Epithelial cell of esophagus (primary cell): Measurements from ENCODE around the gene ZDHHC14.
A peak's percentile ranks its signal among the peaks of the same experiment; 100 is the strongest.
"Not testable (repeated sequence)": the region's sequence is repeated elsewhere in the genome, so short reads cannot be mapped to it uniquely, and the experiment has no call there.

Experiments
- DNase-seq: peaks from one replicate; pipeline ENCODE4 v3.0.0; 2010; ENCODE audit warnings: low read depth
- H3K4me3 ChIP-seq: 2 replicates; pipeline ENCODE4 v1.5.1; 2011; ENCODE audit warnings: mild to moderate bottlenecking, low read length, control low read depth
- CTCF ChIP-seq: IDR thresholded peaks from 2 replicates; pipeline ENCODE4 v1.5.1; 2011; ENCODE audit warnings: low read depth, mild to moderate bottlenecking, low read length, control low read depth, inconsistent platforms; ENCODE audit not compliant: insufficient read depth; ENCODE audit errors: missing control alignments

The ZDHHC14 gene

DNA sequence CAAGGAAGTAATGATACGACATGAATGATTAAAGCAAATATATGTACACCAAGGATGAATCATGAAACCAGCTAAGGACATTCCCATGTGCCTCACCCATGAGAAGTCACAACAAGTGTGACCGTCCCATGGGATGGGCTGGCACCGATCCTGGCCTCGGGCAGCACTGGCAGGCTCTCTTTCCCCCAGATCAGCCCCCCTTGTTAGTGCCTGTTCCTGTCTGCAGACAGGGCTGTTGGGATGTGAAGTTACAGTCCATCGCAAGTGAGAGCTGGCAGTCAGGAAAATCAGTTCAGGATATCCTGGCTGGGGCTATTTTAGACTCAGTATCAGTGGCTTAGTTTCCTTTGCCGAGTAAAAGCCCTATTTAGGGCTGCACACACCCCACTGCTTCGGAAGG, 312.9 kb downstream of the ZDHHC14 start:
- TF ChIP-seq CTCF = no peak
- DNase-seq = peak; percentile 49
- H3K4me3 ChIP-seq = no peak overlapping the region

- H3K4me3 ChIP-seq = no peak overlapping the region
- no peak for DNase-seq
- no peak for TF ChIP-seq CTCF
Measured at GRCh38 chr6:157695301-157696040, 314.5 kb downstream of the ZDHHC14 start.

DNA sequence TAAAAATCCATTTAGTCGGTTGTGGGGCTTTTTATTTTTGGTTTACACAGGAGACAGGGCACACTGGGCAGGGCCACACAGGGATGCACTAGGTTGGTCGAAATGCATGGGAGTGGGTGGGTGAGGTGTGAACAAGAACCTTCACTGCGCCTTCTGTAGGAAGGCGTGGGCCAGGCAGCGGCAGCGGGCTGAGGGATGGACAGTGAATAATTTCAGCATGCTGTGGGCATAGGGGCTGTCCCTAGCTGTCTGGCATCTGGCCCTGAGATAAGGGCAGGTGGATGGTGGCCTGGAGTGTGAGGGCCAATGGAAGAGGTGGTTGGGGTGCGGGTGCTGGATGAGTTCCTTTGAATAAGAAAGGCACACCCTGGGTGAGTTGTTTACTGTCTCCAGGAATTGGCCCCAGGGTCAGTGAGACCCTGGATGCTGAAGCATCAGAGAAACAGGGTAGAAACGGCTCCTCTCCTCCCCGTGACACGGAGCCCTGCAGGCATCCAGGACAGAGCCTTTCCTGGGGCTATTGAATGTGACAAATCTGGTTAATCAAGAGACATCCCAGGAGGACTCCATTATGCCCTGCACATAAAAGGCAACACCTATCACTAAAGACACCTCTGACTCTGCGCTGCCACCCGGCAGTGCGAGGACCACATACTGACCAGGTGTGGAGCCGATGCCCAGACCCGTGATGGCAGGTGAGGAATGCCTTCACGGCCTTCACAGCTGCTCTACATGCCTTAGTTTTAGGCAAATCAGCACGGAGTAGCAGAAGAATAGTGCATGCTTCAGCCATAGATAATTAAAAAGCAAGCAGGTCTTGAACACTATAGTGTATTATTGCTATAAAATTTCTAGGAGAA, 319.0 kb downstream of the ZDHHC14 start:
- no peak overlapping the region for H3K4me3 ChIP-seq
- TF ChIP-seq CTCF = no peak
- DNase-seq = no peak

DNA sequence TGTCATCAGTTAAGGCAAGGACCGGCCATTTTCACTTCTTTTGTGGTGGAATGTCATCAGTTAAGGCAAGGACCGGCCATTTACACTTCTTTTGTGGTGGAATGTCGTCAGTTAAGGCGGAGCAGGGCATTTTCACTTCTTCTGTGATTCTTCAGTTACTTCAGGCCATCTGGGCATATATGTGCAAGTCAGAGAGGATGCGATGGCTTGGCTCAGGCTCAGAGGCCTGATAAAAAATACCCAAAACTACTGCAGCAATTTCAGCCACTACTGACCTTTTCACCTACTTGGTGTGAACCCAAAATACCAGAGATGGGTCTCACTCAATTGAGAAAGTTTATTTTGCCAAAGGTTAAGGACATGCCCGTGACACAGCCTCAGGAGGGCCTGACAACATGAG, 325.4 kb downstream of the ZDHHC14 start:
- not testable (repeated sequence) for H3K4me3 ChIP-seq, DNase-seq

GRCh38 chr6:157706883-157707282, 325.9 kb downstream of the ZDHHC14 start:
- no peak for DNase-seq
- no peak for TF ChIP-seq CTCF
- H3K4me3 ChIP-seq = no peak overlapping the region

- no peak overlapping the region for H3K4me3 ChIP-seq
- TF ChIP-seq CTCF = no peak
- DNase-seq = no peak
Measured at GRCh38 chr6:157707576-157707975, 326.6 kb downstream of the ZDHHC14 start.

DNA sequence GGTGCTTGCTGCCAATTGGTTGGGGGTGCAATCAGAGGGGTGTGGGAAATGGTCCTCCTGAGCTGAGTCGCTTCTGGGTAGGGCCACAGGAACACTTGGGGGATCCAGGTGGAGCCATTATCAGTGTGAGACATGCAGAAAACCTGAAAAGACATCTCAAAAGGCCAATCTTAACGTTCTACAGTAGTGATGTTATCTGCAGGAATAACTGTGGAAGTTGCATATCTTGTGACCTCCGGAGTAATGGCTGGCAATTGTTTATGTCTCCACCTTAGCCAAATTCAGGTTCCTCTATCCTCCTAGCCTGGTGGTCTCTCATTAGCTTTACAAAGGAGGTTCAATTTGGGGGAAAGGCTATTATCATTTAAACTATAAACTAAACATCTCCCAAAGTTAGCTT, 327.2 kb downstream of the ZDHHC14 start:
- TF ChIP-seq CTCF = no peak
- DNase-seq = no peak
- no peak overlapping the region for H3K4me3 ChIP-seq
